Stimulated activated CD8-positive, alpha-beta memory T cell treated with anti-CD3 and anti-CD28 coated beads, Interleukin-12 subunit alpha, Interleukin-12 subunit beta, amount 100 ng/mL, for 24 hours (primary cell): ENCODE measurements around the gene TMEM128.
"Not testable (repeated sequence)": the region's sequence is repeated elsewhere in the genome, so short reads cannot be mapped to it uniquely, and the experiment has no call there.

Experiments used
- DNase-seq: peaks from one replicate; pipeline ENCODE4 v3.0.0-alpha.2; 2020; ENCODE audit errors: extremely low read depth

The TMEM128 gene

DNA sequence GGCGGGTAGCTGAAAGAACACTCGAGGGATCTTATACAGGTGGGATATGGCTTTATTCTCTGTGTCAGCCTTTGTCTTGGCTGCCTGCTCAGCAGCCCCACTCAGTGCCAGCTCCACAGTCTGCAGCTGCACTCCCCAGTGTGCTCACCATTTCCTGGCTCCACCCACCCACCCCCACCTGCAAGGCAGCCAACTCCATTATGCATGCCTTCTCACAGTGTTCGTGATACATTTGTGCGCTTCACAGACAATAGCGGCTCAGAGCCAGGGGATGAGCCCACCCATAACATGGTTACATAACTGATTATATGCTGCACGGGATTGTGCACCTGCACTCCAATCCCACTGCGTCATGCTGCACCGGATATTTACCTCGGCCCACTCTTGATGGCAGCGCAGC is 8.8 kb upstream of the TMEM128 start:
- DNase-seq, result no peak

- DNase-seq, result no peak
Observed at GRCh38 chr4:4254666-4255065, 6.6 kb upstream of the TMEM128 start.

GRCh38 chr4:4254199-4254598 is 6.2 kb upstream of the TMEM128 start:
- no peak for DNase-seq

DNA sequence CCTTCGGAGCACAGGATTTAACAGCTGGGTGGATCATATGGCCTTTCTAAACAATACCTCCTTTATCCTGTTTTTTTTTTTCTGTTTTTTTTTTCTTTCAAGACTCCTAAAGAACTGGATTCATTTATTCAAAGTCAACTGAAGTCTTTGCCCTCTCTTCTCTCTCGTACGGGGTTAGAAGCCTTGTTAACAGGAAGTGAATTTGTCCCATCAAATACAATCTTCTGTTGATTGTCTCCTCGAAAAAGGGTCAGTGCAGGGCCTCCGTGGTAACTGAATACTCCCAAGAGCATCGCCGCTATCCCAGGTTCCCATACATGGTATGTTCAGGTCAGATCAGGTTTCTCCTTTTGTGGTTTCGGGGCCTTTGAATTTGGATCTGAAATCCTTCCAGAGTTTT is 1.8 kb upstream of the TMEM128 start:
- DNase-seq, result no peak

- not testable (repeated sequence) for DNase-seq
Observed at GRCh38 chr4:4249342-4249741, 1.3 kb upstream of the TMEM128 start.

- no peak for DNase-seq
Observed at GRCh38 chr4:4248885-4249203, 821 bp upstream of the TMEM128 start.

- DNase-seq, result no peak
Observed at GRCh38 chr4:4247696-4248028, 361 bp downstream of the TMEM128 start.

- DNase-seq, result no peak
Observed at GRCh38 chr4:4245172-4245571, 2.9 kb downstream of the TMEM128 start.

- not testable (repeated sequence) for DNase-seq
Observed at GRCh38 chr4:4239551-4239950, 8.5 kb downstream of the TMEM128 start.

DNA sequence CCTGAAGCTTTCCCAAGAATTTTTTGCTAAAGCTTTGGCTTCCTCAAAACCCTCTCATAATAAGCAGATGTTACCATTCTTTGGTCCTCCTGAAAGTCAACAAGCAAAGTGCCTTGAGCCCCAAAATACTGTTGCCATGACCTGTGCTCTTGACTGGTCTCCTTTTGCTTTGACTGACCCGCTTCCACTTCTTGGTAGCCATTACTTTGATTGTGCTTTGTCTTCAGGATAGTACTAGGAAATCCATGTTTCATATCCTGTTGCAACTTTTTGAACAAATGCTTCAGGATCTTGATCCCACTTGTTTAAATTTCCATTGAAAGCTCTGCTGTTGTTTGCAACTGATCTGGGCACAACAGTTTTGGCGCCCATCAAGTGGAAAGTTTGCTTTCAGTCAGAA is 14.4 kb downstream of the TMEM128 start:
- DNase-seq, result no peak

- no peak for DNase-seq
Observed at GRCh38 chr4:4228356-4228668, 19.7 kb downstream of the TMEM128 start.

GRCh38 chr4:4227510-4228355 is 20.3 kb downstream of the TMEM128 start:
- DNase-seq, result no peak

DNA sequence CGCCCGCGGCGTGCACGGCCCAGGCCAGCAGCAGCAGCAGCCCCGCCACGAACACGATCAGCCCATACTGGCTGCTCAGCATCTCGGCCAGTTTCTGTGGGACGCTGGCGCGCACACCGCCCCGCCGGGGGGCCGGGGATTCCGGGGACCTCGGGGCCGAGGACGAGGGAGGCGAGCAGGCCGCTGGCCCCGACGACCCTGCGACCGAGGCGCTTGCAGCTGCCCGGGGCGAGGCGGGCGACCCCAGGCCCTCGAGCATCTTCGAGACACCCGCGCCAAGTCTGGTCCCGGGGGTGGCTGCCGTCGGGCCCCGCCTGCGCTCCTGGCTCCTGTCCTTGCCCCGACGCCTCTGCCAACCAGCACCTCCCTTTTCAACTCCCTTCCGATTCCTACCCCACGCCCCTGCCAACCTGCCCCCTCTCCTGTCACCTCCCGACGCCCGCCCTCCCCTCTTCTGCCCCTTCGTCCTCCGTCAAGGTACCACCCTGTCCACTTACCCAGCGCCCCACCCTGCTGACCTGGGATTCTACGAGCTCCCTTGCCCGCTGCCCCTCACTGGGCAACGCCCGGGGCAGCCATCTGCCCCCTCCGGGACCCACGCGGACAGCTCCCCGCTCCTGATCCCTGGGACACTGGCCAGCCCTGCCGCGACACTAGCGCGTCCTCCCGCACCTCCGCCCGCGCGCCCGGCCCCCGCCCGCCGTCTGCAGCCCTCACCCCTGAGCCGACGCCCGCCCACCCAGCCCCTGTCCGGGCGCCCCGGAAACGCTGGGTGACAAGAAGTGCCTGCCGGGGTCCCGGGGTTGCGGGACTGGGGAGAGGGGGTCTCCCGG is 21.2 kb downstream of the TMEM128 start, which contains the start of gene OTOP1:
Gene OTOP1 (minus strand): TSS at position 324 of the 833 bp plus-strand sequence. CDS start 65 bp downstream, at position 259.
- DNase-seq, result no peak

DNA sequence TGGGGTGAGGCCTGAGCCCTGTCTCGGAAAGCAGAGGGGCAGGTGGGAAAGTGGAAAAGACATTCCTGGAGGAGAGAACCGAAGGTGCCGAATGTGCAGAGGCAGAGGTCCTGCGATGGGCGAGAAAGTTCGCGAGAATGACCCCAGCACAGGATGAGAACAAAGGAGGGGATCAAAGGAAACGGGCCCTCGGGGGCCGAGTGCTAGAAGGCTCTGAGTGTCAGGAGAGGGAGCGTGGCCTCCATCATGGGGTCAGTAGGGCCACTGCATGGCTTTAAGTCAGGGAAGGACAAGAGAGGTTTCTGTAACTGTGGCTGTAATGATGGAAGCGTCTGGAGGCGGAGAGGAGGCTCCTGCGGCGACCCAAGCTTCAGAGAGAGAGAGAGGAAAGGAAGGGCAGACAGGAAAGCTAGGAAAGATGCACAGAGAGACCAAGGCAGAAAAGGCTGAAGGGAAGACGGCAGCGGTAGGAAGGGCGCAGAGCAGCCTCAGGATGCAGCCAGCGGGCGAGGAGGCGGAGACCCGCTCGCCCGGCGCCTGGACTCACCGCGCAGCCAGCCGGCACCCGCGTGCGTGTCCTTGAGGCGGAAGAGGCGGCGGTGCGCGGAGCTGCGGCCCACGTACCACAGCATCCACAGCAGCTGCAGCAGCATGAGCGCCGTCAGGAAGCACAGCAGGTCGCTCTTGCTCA is 22.0 kb downstream of the TMEM128 start:
- no peak for DNase-seq

GRCh38 chr4:4217113-4217512 is 30.9 kb downstream of the TMEM128 start:
- no peak for DNase-seq

DNA sequence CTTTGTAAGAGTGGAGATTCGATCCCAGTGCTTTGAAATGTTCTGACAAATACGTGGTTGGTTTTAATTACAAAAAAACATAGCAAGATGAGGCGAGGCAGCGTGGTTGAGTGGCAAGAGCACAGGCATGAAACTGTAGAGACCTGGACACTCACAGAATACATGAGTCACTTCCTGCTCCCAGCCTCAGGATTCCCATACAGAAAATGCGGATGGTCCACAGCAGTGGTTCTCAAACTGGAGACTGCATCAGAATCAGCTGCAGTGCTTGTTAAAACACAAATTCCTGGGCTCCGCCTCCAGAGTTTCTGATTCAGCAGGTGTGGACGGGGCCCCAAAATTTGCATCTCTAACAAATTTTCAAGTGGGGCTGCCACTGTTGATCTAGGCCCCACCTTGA is 31.4 kb downstream of the TMEM128 start:
- DNase-seq, result no peak

- DNase-seq, result not testable (repeated sequence)
Observed at GRCh38 chr4:4213674-4214073, 34.3 kb downstream of the TMEM128 start.

DNA sequence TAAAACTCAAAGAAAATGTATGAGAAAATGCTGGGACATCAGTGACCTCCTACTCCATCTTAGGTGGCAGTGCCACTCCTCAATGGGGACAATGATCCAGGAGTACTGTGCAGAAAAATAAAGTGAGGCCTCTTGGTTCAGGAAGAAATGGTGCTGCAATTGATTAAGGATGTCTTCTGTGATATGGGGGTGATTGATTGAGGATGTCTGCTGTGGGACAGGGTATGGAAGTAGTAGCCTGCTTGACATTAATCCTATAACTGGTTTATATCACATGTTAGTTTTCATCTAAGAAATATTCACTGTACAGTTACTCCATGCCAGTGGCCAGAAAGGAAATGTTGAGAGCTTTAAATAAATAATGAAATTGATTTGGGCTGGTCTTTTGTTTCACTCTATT is 41.8 kb downstream of the TMEM128 start:
- no peak for DNase-seq

GRCh38 chr4:4204401-4204745 is 43.6 kb downstream of the TMEM128 start:
- DNase-seq, result no peak

- DNase-seq, result no peak
Observed at GRCh38 chr4:4203688-4204400, 44.2 kb downstream of the TMEM128 start.

DNA sequence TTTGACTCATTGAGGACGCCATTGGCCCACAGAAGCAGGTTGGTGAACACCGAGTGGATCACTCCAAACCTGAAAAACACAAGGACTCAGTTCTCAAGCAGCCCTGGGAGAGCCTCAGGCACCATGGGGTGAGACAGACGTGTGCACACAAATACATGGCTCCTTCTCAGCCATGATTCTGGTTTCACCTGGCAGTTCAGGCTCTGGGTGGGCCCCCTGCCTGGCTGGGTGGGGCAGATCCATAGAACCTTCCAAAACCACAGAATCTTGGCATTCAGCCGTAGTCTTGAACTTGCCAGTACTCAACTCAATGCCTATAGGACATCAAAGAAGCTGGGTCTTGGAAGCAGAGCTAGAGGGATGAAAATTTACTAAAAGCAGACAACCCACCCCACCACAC is 45.5 kb downstream of the TMEM128 start:
- DNase-seq, result no peak

GRCh38 chr4:4200624-4201023 is 47.4 kb downstream of the TMEM128 start:
- no peak for DNase-seq
